Measurements from ENCODE around the gene TNS3. TPM values are rescaled to one million over a fixed set of nuclear protein-coding genes. Genes with fewer than 3 reads are reported as not detected.
A peak's percentile ranks its signal among the peaks of the same experiment; 100 is the strongest.

TNS3 gene
- total and polyA plus RNA-seq, 10 donors: 17.7 to 247 (median 147) TPM

DNA sequence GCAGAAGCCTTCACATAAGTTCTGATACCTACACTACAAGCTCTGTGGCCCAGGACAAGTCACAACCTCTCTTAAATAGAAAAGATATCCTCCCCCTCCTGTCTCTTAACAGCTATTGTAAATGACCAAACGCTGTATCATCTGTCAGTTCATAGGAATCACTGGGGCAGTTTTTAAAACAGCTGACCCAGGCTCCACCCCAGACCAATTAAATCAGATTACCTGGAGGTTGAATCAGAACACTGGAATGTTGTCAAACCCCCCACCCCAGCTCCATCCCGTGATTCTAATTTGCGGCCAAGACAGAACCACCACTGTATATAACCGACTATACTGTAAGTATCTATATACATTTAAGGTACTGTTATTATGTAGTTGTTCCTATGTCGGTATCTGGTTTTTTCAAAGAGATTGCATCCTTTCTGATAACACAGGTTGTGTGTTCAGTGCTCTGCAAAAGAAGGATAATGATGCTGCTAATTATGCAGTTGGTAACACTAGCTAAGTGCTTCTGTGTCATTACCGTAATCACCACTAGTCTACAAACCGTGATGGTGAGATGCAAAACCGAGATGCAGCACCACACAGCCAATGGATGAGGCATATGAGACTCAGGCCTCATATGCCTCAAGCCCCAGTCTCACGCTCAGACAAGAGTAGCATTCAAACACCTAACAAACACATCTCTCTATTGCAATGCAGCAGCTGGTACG, 47.4 kb downstream of the TNS3 start:
- TF ChIP-seq POLR2AphosphoS5 (IDR thresholded peaks at IDR 0.05): no peak
- Histone ChIP-seq H3K27me3 (replicated peaks in 1 of 7) (peaks cover 0 to 22% (median 0%) of the 10 kb centered on the region in 7 donors), H3K9me3 (no peaks in the 10 kb centered on the region), H3K27ac (peak overlapping the region in 2 of 8 donors; percentile 1 to 22), H3K4me1 (peaks cover 0 to 63% (median 47%) of the 10 kb centered on the region in 6 donors), H3K4me3 (no peak overlapping the region), H3K36me3 (peaks cover 0 to 5% (median 0%) of the 10 kb centered on the region in 6 donors)
- DNase-seq: peak; percentile 14
- intact Hi-C loops (cut with DNase I; ENCODE audit: low total_unique reads): no loop called here
- WGBS, 5 donors: 86 to 92% (median 89%) methylated on average over 10 of the region's 10 CpGs

DNA sequence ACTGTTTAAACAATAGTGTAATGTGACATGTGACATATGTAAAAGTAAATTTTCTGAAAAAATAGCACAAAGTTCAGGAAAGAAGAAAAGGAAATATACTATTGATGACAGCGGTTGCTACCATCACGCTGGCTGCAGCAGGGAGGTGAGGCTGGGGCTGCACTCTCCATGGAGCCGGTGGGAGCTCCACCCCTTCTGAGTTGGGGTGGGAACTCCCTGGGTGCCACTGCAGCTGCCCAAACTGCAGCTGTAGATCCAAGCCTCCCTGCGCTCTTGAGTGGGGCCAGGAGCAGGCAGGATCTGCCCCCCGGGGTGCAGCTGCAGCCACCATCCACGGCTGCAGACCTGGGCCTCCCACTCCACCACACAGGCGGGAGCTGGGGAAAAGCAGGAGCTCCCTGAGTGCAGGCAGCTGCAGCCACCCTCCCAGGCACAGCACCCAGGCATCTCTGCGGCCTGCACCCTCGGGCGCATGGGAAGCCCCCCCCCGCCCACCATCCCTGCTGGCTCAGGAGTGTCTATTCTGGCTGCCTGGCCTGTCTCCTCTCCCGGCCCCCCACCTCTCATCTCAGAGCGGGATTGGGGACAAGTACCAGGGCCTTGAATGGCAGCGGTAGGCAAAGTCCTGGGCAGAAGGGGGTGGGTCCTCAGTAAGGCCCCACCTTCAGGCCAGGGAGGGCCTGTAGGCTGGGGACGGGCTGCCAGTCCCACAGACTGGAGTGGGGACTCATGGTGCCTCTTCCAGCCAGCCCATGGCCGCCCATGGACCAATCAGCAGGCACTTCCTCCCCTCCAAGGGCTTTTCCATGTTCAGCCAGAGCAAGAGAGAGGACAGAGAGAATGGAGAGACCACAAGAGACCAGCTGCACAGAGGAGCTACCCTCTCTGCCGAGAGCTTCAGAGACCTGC, 50.1 kb downstream of the TNS3 start:
- H3K4me1 ChIP-seq: peaks cover 0 to 37% (median 25%) of the 10 kb centered on the region in 6 donors
- DNase-seq: peak; percentile 61
- TF ChIP-seq POLR2AphosphoS5 (IDR thresholded peaks at IDR 0.05): peak in 1 of 3 donors; percentile 26
- TF ChIP-seq POLR2A (IDR thresholded peaks at IDR 0.05): no peak
- TF ChIP-seq, protein P1, sequence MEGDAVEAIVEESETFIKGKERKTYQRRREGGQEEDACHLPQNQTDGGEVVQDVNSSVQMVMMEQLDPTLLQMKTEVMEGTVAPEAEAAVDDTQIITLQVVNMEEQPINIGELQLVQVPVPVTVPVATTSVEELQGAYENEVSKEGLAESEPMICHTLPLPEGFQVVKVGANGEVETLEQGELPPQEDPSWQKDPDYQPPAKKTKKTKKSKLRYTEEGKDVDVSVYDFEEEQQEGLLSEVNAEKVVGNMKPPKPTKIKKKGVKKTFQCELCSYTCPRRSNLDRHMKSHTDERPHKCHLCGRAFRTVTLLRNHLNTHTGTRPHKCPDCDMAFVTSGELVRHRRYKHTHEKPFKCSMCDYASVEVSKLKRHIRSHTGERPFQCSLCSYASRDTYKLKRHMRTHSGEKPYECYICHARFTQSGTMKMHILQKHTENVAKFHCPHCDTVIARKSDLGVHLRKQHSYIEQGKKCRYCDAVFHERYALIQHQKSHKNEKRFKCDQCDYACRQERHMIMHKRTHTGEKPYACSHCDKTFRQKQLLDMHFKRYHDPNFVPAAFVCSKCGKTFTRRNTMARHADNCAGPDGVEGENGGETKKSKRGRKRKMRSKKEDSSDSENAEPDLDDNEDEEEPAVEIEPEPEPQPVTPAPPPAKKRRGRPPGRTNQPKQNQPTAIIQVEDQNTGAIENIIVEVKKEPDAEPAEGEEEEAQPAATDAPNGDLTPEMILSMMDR (IDR thresholded peaks at IDR 0.05 in 8 of 11, conservative IDR thresholded peaks at IDR 0.05 in 3 of 11): no peak
- WGBS, 5 donors: 84 to 89% (median 86%) methylated on average over 8 to 17 of the region's 17 CpGs
- no peak overlapping the region for H3K4me3 ChIP-seq
- intact Hi-C loops (cut with DNase I; ENCODE audit: low total_unique reads): no loop called here
- H3K36me3 ChIP-seq: peaks cover 0 to 31% (median 2%) of the 10 kb centered on the region in 6 donors
- H3K27me3 ChIP-seq (replicated peaks in 1 of 7): peaks cover 0 to 10% (median 0%) of the 10 kb centered on the region in 7 donors
- H3K9me3 ChIP-seq: no peaks in the 10 kb centered on the region
- peak overlapping the region in 4 of 8 donors; percentile 14 to 36 (median 17) for H3K27ac ChIP-seq

DNA sequence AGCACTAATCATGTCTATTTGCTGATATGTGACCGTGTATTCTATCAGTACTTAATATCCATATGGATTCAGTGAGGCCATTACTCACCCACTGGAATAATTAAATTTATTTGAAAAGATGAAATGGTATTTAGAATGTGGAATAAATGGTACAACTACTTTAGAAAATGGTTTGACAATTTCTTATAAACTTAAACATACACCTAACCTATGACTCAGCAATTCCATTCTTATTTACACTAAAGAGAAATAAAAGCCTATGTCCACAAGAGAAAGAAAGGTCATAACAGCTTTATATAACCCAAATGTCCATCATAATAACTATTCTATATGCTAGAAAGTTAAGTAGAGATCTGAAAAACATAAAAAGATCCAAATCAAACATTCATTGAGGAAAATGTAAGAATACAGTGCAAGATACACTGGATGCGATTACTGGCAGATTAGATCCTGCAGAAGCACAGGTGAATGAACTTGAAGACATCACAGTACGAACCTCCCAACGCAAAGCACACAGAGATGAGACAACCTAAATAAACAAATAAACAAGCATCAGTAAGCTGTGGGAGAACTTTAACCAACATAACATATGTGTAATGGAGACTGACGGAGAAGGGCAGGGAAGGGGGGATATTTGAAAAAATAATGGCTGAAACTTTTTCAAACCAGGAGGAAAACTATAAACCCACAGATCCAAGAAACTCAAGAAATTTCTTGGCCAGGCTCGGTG, 51.9 kb downstream of the TNS3 start:
- H3K4me3 ChIP-seq: no peak overlapping the region
- H3K27me3 ChIP-seq (replicated peaks in 1 of 7): no peaks in the 10 kb centered on the region
- 78 to 98% (median 93%) methylated on average over 6 of the region's 6 CpGs for WGBS, 5 donors
- peaks cover 0 to 19% (median 8%) of the 10 kb centered on the region in 6 donors for H3K4me1 ChIP-seq
- H3K9me3 ChIP-seq: no peaks in the 10 kb centered on the region
- intact Hi-C loops (cut with DNase I; ENCODE audit: low total_unique reads): no loop called here
- peak overlapping the region in 1 of 8 donors; percentile 38 for H3K27ac ChIP-seq
- TF ChIP-seq, protein P1 (IDR thresholded peaks at IDR 0.05 in 8 of 11, conservative IDR thresholded peaks at IDR 0.05 in 3 of 11): no peak
- TF ChIP-seq POLR2A (IDR thresholded peaks at IDR 0.05) (no peak), POLR2AphosphoS5 (IDR thresholded peaks at IDR 0.05) (no peak)
- DNase-seq: no peak
- peaks cover 0 to 46% (median 11%) of the 10 kb centered on the region in 6 donors for H3K36me3 ChIP-seq

- Histone ChIP-seq H3K36me3 (peaks cover 0 to 48% (median 13%) of the 10 kb centered on the region in 6 donors), H3K27me3 (replicated peaks in 1 of 7) (no peaks in the 10 kb centered on the region), H3K4me1 (peaks cover 0 to 15% (median 6%) of the 10 kb centered on the region in 6 donors), H3K27ac (peak overlapping the region in 2 of 8 donors; percentile 2 to 38), H3K4me3 (no peak overlapping the region), H3K9me3 (no peaks in the 10 kb centered on the region)
- intact Hi-C loops (cut with DNase I; ENCODE audit: low total_unique reads): no loop called here
- DNase-seq: no peak
- TF ChIP-seq POLR2A (IDR thresholded peaks at IDR 0.05): no peak
- TF ChIP-seq POLR2AphosphoS5 (IDR thresholded peaks at IDR 0.05): no peak
- TF ChIP-seq, protein P1 (IDR thresholded peaks at IDR 0.05 in 8 of 11, conservative IDR thresholded peaks at IDR 0.05 in 3 of 11): no peak
- WGBS, 5 donors: 78 to 92% (median 87%) methylated on average over 1 of the region's 1 CpG
These were observed 52.5 kb downstream of the TNS3 start for GRCh38 chr7:47529405-47529804.

All from spleen (tissue), 11 donors.